ENCODE measurements around the gene SLC16A13. TPM values are rescaled to one million over a fixed set of nuclear protein-coding genes. Genes with fewer than 3 reads are reported as not detected.

Gene SLC16A13
- total RNA-seq, 1 experiment from 2014 or later: 7.5 TPM

DNA sequence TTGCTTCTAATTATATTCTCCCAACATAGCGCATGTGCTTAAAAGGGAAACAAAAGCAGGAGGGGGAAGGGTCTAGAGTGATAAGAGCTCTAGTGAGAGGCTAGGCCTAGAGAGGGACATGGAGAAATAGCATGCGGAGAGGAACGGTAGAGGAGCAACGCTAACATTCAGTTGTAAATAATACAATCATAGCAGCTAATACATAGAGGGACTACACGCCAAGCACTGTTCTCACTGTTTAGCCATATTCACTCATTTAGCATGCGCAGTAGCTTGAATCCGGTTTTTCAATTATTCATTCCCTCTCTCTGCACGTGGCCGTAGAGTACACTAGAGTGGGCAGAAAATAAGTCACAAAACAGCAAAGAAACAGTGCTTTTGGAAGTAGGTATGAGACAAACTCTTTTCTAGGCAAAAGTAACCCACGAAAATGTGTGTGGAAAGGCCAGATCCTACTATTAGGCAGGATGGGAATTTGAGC is 41.7 kb upstream of the SLC16A13 start:
- Mint-ChIP-seq H3K36me3 (ENCODE audit: insufficient read depth, unreplicated experiment) (peaks cover 22% of the 10 kb centered on the region), H3K4me1 (ENCODE audit: insufficient read depth, unreplicated experiment) (no peaks in the 10 kb centered on the region), H3K9me3 (ENCODE audit: unreplicated experiment) (no peaks in the 10 kb centered on the region), H3K27me3 (ENCODE audit: insufficient read depth, unreplicated experiment) (no peaks in the 10 kb centered on the region), H3K27ac (ENCODE audit: low read depth, unreplicated experiment) (no peak overlapping the region), H3K4me3 (ENCODE audit: unreplicated experiment) (no peak overlapping the region)
- no TSS peak for BruUV-seq (replicated peaks)
- intact Hi-C loops (cut with micrococcal nuclease): no loop called here
- no peak for DNase-seq (ENCODE audit: unreplicated experiment)
- CTCF ChIA-PET: interaction anchor here (0.7 to 1.6 kb wide), 3 partner anchors 80 to 327 kb away, joined by 3 to 4 read pairs (median 3); no protein-coding TSS in a partner anchor
- TF ChIP-seq, protein P1, sequence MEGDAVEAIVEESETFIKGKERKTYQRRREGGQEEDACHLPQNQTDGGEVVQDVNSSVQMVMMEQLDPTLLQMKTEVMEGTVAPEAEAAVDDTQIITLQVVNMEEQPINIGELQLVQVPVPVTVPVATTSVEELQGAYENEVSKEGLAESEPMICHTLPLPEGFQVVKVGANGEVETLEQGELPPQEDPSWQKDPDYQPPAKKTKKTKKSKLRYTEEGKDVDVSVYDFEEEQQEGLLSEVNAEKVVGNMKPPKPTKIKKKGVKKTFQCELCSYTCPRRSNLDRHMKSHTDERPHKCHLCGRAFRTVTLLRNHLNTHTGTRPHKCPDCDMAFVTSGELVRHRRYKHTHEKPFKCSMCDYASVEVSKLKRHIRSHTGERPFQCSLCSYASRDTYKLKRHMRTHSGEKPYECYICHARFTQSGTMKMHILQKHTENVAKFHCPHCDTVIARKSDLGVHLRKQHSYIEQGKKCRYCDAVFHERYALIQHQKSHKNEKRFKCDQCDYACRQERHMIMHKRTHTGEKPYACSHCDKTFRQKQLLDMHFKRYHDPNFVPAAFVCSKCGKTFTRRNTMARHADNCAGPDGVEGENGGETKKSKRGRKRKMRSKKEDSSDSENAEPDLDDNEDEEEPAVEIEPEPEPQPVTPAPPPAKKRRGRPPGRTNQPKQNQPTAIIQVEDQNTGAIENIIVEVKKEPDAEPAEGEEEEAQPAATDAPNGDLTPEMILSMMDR (IDR thresholded peaks at IDR 0.05; ENCODE audit: unreplicated experiment): no peak
- POLR2A ChIA-PET: interaction anchor here (0.6 to 2.0 kb wide), 2 partner anchors 18 to 196 kb away, joined by 3 to 5 read pairs; partner anchors contain the start of gene RNASEK

GRCh38 chr17:6994666-6995256 is 41.1 kb upstream of the SLC16A13 start:
- H3K36me3 Mint-ChIP-seq (ENCODE audit: insufficient read depth, unreplicated experiment): peaks cover 22% of the 10 kb centered on the region
- ChIA-PET CTCF (interaction anchor here (1.3 to 1.6 kb wide), 2 partner anchors 151 to 328 kb away, joined by 3 to 5 read pairs; no protein-coding TSS in a partner anchor), POLR2A (interaction anchor here (0.6 to 2.0 kb wide), 2 partner anchors 18 to 197 kb away, joined by 3 to 5 read pairs; partner anchors contain the start of gene RNASEK)
- H3K27me3 Mint-ChIP-seq (ENCODE audit: insufficient read depth, unreplicated experiment): no peaks in the 10 kb centered on the region
- no TSS peak for BruUV-seq (replicated peaks)
- DNase-seq (ENCODE audit: unreplicated experiment): no peak
- H3K9me3 Mint-ChIP-seq (ENCODE audit: unreplicated experiment): no peaks in the 10 kb centered on the region
- intact Hi-C loops (cut with micrococcal nuclease): no loop called here
- H3K4me3 Mint-ChIP-seq (ENCODE audit: unreplicated experiment): no peak overlapping the region
- H3K27ac Mint-ChIP-seq (ENCODE audit: low read depth, unreplicated experiment): no peak overlapping the region
- no peaks in the 10 kb centered on the region for H3K4me1 Mint-ChIP-seq (ENCODE audit: insufficient read depth, unreplicated experiment)
- TF ChIP-seq, protein P1 (IDR thresholded peaks at IDR 0.05; ENCODE audit: unreplicated experiment): no peak

GRCh38 chr17:6995500-6996255 is 40.1 kb upstream of the SLC16A13 start, which contains the start of gene ALOX12:
Gene ALOX12 (plus strand): TSS chr17:6996049. CDS start chr17:6996118, 69 bp downstream.
- Mint-ChIP-seq H3K4me3 (ENCODE audit: unreplicated experiment) (no peak within 1 kb of the TSS), H3K36me3 (ENCODE audit: insufficient read depth, unreplicated experiment) (peaks cover 26% of the 10 kb centered on the region), H3K4me1 (ENCODE audit: insufficient read depth, unreplicated experiment) (no peaks in the 10 kb centered on the region), H3K27ac (ENCODE audit: low read depth, unreplicated experiment) (no peak within 1 kb of the TSS), H3K27me3 (ENCODE audit: insufficient read depth, unreplicated experiment) (no peaks in the 10 kb centered on the region), H3K9me3 (ENCODE audit: unreplicated experiment) (no peaks in the 10 kb centered on the region)
- TF ChIP-seq, protein P1 (IDR thresholded peaks at IDR 0.05; ENCODE audit: unreplicated experiment): no peak
- ChIA-PET CTCF (interaction anchor here (0.8 to 1.3 kb wide), 3 partner anchors 9 to 152 kb away, joined by 3 to 5 read pairs (median 4); no protein-coding TSS in a partner anchor), POLR2A (interaction anchor here (1.2 to 2.0 kb wide), 2 partner anchors 9 to 17 kb away, joined by 3 to 5 read pairs; partner anchors contain the start of gene RNASEK)
- no TSS peak for BruUV-seq (replicated peaks)
- DNase-seq (ENCODE audit: unreplicated experiment): no peak
- intact Hi-C loops (cut with micrococcal nuclease): no loop called here
